IPS-NIHi7 (cell line): ENCODE measurements around the gene LARP6.
"Not testable (repeated sequence)": the region's sequence is repeated elsewhere in the genome, so short reads cannot be mapped to it uniquely, and the experiment has no call there.

Experiments
- DNase-seq: peaks from one replicate; pipeline ENCODE4 v3.0.0; 2012; ENCODE audit warnings: mixed read lengths; ENCODE audit errors: extremely low spot score

Gene LARP6

DNA sequence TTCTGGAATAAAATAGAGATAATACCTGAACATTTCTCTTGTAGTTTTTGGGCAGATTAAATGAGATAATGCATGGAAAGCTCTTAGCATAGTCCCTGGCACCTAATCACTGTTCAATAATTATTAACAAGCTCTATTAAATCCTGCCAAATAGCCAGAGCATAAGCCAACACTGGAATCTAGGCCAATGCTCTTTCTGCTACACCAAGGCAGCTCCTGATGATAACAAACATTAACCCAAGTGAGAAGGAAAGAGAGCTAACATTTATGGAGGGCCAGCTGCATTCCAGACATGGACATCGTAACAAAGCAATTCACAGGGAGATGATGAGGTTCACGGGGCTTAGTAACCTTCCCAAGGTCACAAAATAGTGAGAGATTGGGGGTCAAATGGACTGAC, 23.3 kb downstream of the LARP6 start:
- DNase-seq: no peak

DNA sequence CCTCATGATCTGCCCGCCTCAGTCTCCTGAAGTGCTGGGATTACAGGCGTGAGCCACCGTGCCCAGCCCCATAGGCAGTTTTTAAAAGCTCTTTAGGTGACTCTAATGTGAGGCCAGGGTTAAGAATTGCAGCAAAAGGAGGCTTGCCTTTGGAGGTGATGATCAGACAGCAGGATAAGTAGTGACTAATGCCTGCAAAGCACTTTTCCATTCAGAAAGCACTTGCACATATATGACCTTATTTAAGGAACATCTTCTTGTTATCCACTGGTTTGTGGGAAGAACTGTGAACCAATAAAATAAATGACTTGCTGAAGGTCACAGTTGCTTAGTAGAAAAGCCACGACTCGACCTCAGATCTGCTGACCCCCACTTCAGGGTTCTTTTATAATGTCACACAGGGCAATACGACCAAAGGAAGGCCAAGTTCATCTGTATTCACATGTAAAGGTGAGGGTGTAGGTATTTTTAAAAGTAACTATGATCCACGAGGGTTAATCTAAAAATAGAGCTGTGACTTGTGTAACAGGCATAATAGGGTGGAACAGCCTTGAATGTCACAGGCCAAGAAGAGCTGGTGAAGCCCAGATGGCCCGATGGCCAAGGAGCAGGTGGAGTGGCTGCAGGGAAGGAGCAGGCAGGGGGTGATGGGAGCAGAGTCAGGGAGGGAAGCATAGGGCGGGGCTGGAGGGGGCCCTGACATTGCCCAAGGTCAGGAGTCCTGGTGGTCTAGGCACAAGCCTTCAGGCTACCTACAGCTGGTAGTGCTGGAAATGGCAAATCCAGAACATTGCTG, 24.4 kb downstream of the LARP6 start:
- DNase-seq: no peak

DNA sequence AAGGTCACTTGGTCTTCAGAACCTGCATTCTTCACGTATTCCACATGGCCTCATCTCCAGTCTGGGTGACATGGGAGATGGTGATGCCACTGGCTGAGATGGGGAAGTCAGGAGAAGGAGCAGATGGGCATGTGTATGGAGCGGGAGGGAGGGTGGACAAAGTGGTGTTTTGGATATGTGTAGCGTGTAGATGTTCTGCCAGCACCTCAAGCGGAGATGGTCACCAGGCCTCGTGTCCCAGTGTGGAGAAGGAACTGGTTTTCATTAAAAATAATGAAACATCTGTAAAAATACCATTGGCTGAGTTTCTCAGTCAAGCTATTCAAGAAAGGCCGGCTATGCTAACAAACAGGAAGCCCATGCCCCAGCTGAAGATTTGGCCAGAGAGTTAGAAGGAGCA, 26.2 kb downstream of the LARP6 start:
- DNase-seq: no peak

DNA sequence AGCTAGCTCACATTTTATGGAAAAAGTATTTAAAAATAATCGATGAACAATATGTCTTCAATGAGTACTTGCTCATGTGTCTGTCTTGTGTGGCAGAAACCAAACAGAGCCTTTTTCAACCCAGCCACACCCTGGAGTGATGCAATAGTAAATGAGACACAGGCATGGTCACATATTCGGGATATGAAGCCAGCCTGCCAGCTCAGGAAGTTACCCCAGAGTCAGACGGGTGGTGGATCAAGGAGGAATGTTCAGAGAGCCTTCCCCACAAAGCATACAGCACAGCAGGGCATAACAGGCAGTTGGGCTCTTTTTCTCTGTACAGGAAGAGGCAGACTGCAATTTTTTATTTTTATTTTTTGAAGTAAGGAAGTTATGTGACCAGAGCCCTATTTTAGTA, 27.3 kb downstream of the LARP6 start:
- no peak for DNase-seq

DNA sequence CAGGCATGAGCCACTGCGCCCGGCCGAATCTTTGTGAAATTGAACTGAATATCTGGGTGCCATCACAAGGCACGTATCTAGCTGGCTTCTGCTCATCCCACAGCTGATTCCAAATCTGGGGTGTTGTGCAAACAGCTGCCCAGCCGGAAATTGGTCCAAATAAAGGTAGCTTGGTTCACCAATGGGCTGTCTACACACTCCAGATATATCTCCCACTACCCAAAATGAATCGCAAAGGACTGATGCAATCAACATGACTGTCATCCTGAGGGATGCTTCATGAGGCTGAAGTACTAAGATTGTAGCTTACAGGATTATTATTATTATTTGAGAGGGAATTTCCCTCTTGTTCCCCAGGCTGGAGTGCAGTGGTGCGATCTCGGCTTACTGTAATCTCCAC, 28.1 kb downstream of the LARP6 start:
- DNase-seq: no peak

DNA sequence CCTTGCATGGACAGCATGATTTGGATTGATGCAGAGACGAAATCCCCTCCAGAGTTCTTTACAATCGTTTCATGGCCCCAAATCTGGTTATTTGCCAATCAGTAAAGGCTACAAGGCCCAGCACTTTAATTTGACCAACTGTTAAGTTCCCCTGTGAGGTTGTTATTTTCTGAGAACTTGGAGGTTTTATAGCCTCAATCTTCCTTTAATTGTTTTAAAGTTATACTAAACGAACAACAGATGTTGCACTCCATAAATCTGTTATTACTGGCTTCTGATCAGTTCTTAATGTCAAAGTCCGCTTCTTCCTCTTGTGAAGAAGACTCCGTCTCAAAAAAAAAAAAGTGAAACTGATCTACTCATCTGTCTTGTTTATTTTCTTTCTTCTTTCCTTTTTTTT, 30.8 kb downstream of the LARP6 start:
- DNase-seq: no peak

DNA sequence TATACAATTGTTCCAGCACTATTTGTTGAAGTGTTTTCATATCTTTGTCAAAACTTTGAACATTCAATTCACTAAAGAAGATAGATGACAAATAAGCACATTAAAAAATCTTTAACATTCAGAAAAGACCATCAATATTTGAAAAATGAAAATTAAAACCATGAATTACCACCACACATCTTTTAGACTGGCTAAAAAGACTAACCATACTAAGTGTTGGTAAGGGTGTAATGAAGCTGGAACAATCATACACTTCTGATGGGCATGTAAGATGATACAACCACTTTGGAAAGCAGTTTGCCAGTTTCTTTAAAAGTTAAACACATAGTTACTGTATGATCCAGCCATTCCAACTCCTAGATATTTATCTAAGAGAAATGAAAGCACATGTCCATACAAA, 33.7 kb downstream of the LARP6 start:
- DNase-seq: no peak

DNA sequence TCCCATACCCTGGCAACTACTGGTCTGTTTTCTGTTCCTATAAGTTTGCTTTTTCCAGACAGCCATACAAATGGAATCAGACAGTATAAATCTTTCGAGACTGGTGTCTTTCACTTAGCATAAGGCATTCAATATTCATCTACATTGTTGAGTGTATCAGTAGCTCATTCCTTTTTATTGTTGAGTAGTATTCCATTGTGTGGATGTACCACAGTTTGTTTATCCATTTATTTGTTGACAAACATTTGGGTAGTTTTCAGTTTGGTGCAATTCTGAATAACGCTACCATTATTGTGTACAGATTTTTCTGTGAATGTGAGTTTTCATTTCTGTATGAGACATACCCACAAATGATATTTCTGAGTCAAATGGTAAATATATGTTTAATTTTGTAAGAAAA, 35.4 kb downstream of the LARP6 start:
- DNase-seq: no peak

DNA sequence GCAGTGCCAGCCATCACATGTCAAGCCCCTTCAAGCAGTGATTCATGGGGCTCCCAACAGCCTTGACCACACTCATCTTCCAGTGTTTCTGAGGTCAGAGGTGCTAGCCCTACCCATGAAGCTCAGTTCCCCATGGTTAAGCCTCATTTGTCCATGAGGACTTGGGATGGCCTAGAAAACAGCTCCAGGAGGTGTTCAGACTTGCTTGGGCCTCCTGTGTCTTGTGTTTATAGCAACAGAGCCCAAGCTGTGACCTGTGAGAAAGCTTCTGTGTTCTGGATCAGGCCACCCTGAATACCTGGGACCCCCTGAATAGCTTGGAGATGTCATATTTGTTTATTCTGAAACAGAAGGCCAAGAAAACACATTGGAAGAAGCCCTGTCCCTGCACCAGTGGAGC, 36.7 kb downstream of the LARP6 start:
- DNase-seq: no peak

DNA sequence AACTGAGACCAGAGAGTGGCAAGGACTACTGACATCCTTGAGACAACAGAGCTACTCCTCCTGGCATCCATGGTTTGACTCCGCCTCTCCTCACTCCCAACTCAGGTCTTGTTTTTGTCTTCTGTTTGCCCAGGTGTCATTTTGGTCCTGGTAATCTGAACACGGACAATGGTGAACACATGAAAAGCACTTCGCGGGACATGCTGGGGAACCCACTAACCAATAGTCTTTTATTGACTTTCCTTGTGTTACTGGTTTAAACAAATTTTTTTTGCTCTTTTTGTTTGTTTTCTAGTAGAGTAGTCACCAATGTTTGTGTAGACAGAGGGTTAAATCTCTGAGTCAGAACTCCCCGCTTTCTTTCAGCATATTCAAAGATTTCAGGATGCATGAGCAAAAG, 38.4 kb downstream of the LARP6 start:
- no peak for DNase-seq

DNA sequence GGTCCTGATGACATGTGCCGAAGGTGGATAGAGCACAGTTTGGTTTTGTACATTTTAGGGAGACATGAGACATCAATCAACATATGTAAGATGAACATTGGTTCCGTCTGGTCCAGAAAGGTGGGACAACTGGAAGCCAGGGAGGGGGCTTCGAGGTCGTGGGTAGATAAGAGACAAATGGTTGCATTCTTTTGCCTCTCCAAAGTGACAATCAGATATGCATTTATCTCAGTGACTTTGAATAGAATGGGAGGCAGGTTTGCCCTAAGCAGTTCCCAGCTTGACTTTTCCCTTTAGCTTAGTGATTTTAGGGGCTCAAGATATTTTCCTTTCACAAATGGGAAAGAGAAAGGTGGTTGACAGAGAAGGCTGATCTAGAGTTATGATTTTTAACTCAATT, 38.9 kb downstream of the LARP6 start:
- not testable (repeated sequence) for DNase-seq

DNA sequence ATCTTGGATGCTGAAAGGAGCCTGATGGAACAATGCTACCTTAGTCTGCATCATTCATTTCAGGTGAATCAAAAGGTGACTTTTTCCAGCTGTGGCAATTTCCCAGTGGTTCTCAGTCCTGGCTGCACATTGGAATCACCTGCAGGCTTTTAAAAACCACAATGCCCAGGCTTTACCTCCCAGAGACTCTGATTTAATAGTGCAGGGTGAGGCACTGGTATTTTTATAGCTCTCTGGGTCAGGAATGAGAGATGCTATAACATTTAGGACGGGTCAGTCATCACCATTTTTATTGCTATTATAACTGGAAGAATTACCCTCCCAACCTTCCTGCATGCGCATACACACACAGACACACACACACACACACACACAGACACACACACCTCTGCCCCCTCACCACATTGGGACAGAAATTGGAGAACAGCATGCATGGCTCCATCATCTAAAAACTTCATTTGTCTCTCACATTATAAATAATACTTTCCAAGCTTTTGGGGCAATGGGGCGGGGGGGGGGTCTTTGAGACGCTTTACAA, 41.1 kb downstream of the LARP6 start:
- no peak for DNase-seq

DNA sequence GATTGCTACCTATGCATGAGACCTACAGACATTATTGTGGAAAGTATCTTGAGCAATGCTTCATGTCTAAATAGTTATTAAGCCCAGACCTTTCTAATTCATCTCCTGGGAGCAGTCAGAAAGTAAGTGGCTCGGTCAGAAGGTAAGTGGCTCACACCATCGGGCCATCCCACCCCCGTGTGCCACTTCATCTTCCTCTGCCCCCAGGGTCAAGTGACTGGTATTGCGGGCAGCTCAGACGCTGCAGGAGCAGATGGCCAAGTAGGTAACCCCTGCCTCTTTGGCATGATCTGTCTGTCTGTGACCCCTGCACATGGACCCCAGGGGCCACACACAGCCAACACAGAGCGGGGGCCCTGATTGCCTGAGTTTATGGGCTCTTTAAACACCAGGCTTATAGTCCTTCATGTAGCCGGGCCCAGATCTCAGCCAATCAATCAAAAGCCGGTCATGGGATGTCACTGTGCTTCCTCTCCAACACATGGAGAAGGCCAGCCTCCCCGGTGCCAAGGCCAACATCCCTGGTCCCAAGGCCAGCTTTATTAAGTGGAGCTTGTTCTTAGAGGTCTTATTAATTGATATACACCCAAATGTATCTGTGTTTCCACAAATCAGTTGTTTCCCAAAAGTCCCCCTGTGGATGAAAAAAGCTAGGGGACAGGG, 42.9 kb downstream of the LARP6 start:
- no peak for DNase-seq

DNA sequence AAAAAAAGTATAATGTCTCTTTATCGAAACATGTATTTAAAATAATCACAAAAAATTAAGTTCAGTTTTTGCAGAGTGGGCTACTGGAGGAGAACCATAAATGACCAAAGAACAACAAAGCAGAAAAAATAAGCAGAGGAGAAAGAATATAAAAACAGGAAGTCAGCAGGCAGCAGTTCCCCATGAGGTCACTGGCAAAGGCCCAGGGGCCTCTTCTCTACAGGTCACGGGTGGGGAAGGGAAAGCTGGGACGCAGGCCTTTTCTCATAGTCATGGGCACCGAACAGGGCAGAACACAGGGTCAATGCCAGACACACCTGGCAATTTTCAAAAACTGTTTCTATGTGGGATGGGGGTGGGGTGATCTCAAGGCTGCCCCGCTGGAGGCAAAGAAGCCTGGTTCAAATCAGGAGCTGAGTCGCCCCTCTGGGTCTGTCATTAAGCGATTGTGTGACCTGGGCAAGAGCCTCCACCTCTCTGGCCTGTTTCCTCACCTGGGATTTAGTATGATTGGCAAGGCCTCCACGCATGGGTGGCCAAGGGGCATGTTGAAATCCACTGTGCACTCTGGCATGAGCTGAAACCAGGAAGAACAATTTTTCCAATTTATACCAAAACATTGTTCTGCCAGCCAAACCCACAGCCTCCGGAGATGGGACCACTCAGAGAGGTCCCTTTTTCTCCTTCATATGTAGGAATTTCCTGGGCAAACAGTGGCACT, 46.8 kb downstream of the LARP6 start:
- DNase-seq: no peak

DNA sequence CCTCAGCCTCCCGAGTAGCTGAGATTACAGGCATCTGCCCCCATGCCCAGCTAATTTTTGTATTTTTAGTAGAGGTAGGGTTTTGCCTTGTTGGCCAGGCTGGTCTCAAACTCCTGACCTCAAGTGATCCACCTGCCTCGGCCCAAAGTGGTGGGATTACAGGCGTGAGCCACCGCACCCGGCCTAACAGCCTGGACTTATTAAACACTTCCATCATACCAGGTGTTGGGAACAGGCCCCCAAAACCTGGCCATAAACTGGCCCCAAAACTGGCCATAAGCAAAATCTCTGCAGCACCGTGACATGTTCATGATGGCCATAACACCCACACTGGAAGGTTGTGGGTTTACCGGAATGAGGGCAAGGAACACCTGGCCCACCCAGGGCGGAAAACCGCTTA, 49.6 kb downstream of the LARP6 start:
- DNase-seq: not testable (repeated sequence)

DNA sequence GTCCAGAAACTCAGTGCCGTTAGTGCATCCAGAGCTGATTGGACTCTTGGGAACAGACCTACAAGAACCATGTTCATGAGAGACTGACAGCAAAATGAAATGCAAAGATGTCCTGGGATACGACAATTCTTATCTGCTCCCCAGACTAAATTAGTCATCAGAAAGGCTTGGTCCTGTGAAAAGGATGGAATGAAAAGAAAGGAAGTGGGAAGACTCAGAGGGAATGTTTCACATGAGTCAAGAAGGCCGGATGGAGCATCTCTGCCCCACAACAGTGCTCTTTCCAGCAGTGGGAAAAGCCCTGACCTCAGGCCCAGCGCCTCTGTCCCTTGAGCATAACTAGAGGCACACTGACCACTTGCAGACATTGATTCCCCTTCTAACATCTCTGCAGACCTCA, 51.3 kb downstream of the LARP6 start:
- no peak for DNase-seq

DNA sequence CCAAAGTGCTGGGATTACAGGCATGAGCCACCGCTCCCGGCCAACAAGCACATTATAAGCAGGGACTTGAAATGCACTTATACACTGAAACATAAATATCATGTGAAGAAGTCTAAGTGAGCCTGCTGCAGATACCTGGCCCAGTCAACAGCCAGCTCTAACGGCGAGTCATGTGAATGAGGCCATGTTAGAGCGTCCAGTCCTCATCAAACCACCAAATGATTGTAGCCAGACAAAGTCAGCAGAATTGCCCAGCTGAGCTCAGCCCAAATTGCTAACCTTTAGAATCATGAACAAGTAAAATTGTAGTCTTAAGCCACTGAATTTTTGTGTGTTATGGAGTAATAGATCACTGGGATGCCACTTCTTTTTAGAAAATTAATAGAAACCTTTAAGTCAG, 52.8 kb downstream of the LARP6 start:
- DNase-seq: no peak

DNA sequence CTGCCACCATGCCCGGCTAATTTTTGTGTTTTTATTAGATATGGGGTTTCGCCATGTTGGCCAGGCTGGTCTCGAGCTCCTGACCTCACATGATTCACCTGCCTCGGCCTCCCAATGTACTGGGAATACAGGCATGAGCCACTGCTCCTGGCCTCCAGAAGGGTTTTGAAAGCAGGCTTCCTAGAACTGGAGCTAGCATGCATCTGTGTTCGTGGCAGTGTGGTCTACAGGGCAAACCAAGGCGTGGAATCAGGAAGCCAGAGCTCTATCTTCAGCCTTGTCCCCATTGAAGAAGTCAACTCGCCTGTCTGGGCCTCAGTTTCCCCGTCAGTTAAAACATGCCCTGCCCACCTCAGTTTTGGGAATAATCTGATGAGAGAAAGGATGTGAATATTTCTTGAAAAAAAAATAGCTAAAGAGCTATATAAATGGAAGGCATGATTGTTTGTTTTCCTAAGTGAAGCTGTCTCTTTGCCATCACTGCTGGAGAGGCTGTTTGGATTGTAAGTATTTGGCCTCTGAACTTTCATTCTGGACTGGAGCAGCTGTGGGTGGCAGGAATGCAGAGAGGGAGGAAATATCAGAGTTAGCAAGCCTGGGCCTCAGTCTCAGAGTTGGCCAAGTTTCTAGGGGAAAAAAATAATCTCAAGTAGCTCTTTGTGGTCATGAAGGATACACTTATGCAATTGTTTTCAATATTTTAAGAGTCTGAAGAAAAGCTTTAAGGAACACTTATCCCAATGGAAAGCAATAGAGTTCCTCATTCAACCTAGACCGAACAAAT, 54.1 kb downstream of the LARP6 start:
- DNase-seq: no peak

DNA sequence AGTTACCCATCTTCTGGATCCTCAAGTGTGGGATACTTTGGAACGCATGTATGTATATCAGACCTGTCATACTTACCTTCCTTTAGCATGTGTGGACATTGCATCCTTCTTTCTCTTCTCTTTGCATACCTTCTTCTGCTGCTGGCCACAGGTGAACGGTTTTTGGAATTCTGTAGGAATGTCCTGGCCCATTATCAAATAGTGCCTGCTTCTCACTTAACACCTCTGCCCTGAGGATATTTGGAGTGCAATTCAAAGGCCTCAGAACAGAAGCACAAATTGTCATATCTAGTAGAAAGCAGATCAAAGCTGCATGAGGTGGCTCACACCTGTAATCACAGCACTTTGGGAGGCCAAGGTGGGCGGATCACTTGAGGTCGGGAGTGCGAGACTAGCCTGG, 56.5 kb downstream of the LARP6 start:
- DNase-seq: no peak

DNA sequence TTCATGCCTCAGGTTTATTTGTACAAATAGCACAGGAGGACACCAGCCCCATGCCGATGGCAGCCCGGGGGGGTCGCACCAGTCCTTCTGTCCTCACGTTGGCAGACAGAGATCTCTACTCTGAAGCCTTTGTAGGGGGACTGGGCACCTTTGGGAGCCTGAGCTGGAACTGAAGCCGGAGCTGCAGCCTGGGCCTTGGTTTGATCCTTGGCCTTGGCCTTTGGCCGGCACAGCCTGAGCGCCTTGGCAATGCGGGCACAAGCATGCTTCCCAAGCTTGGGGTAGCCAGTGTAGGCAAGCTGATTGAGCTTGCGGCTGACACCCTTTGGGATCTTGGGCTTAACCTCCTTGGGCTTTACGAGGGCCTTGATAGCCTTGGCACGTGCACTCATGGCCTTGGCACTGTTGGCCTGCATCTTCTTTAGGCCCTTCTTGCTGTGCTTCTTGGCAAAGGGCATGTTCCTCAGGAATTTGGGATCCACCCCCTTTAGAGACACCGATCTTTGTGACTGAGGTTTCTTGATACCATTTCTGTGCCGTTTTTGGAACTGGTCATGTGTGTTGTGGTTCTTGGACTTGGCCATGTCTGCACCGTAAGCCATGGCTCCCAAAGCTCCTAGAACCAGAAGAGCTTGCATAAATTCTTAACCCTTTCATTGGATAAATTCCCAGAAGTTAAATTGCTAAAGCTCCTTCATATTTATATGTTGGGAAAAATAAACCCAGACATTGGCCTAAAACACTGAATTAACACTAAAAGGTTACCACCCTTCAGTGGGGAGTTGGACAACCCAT, 57.2 kb downstream of the LARP6 start:
- no peak for DNase-seq

DNA sequence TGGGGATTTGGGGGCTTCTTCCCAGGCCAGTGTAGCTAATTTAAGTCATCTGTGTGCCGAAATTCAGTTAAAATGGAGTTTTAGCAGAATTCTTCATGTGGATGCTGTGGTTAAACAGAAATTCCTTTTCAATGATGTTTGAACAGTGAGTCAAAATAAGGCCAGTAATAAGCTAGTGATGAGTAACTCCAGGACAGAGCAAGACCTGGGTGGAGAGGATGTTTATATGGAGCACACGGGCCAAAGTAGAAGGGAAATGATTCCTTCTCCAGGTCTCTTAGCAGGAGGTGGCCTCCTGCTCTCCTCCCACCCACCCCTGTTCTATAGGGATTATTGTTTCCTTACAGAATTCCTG, 58.7 kb downstream of the LARP6 start:
- DNase-seq: no peak
